GM12878 (cell line): ENCODE measurements around the gene NRXN3. TPM values are rescaled to one million over a fixed set of nuclear protein-coding genes. Genes with fewer than 3 reads are reported as not detected.

Experiments used
- ATAC-seq: fragments of 200-7000 bp; cut with Tn5 transposase; 3 replicates; pipeline ENCODE4 v1.9.1; 2020; ENCODE audit warnings: mild to moderate bottlenecking, moderate library complexity
- BruUV-seq: library from RNA; stranded (reverse); fragments of 400-500 nt; replicated peaks from 2 replicates; lab custom pipeline; 2021; lab: Mats Ljungman, UMichigan
- CTCF ChIA-PET: fragments of 300-600 bp; sonication (Branson Sonifier 250); formaldehyde crosslinking; extraction: SDS; loops from one replicate; lab custom pipeline; 2021; ENCODE audit warnings: inconsistent platforms; lab: Yijun Ruan, JAX
- POLR2A ChIA-PET: fragments of 350-600 bp; formaldehyde crosslinking; extraction: SDS; loops from one replicate; lab custom pipeline; 2021; ENCODE audit warnings: inconsistent platforms; lab: Charles Lee
- RAD21 ChIA-PET: fragments of 300-600 bp; sonication (Branson Sonifier 250); formaldehyde crosslinking; loops from one replicate; lab custom pipeline; 2023; ENCODE audit warnings: antibody characterized with exemption; ENCODE audit not compliant: unreplicated experiment; lab: Charles Lee
- SMC1A ChIA-PET: fragments of 300-600 bp; sonication (Branson Sonifier 250); formaldehyde crosslinking; loops from one replicate; lab custom pipeline; 2023; ENCODE audit not compliant: unreplicated experiment, uncharacterized antibody; lab: Charles Lee
- DNase-seq: peaks from one replicate; pipeline ENCODE4 v3.0.0-alpha.2; 2011; ENCODE audit warnings: low read depth, low spot score
- FAIRE-seq: peaks from 3 replicates; lab custom pipeline; 2011; peaks lifted over from hg19 to GRCh38; lab: Jason Lieb, UNC
- H2AFZ ChIP-seq: 2 replicates; pipeline ENCODE4 v1.6.0; 2011; ENCODE audit warnings: low read depth, low read length, control low read depth; ENCODE audit not compliant: control insufficient read depth
- H3K27ac ChIP-seq: 2 replicates; pipeline ENCODE4 v1.5.1; 2011; ENCODE audit warnings: control low read depth; ENCODE audit not compliant: control insufficient read depth, insufficient read depth
- H3K27me3 ChIP-seq, 2 experiments: replicated peaks in 1 of 2; 2 replicates each; pipeline versions ENCODE4 v1.6.0 to v1.6.1; 2011; ENCODE audit warnings: low read length in 1 of 2; ENCODE audit not compliant: control insufficient read depth in 2 of 2, insufficient read depth in 2 of 2
- H3K36me3 ChIP-seq, 2 experiments: 2 replicates each; pipeline ENCODE4 v1.5.1; 2011; ENCODE audit warnings: low read length in 1 of 2; ENCODE audit not compliant: control insufficient read depth in 2 of 2, insufficient read depth in 2 of 2
- H3K4me1 ChIP-seq: 2 replicates; pipeline ENCODE4 v1.6.1; 2011; ENCODE audit warnings: mild to moderate bottlenecking, low read length, moderate library complexity, mixed read lengths; ENCODE audit not compliant: control insufficient read depth, insufficient read depth
- H3K4me2 ChIP-seq: 2 replicates; pipeline ENCODE4 v1.6.0; 2011; ENCODE audit warnings: control low read depth; ENCODE audit not compliant: control insufficient read depth, insufficient read depth
- H3K4me3 ChIP-seq: fragments of 200-600 bp; sonication (generic); 2 replicates; pipeline ENCODE4 v1.5.1; 2016
- H3K79me2 ChIP-seq: 2 replicates; pipeline ENCODE4 v1.6.0; 2011; ENCODE audit warnings: low read length; ENCODE audit not compliant: control insufficient read depth, insufficient read depth
- H3K9ac ChIP-seq: 2 replicates; pipeline ENCODE4 v1.8.0; 2011; ENCODE audit warnings: low read length, control low read depth, mixed read lengths; ENCODE audit not compliant: control insufficient read depth, insufficient read depth
- H3K9me3 ChIP-seq: replicated peaks from 3 replicates; pipeline ENCODE4 v1.5.1; 2011; ENCODE audit warnings: mild to moderate bottlenecking, low read length; ENCODE audit not compliant: control insufficient read depth, insufficient read depth
- H4K20me1 ChIP-seq: 2 replicates; pipeline ENCODE4 v1.6.0; 2011; ENCODE audit not compliant: control insufficient read depth, insufficient read depth
- BCLAF1 ChIP-seq: fragments of 450-650 bp; IDR thresholded peaks from 2 replicates; pipeline ENCODE4 v1.6.1; 2017; ENCODE audit warnings: antibody characterized with exemption, mild to moderate bottlenecking, moderate library complexity
- IRF3 ChIP-seq: fragments of 450-650 bp; IDR thresholded peaks from 2 replicates; pipeline ENCODE4 v1.6.1; 2014; ENCODE audit warnings: mild to moderate bottlenecking
- SUPT20H ChIP-seq: IDR thresholded peaks from 2 replicates; pipeline ENCODE4 v1.6.1; 2011; ENCODE audit warnings: low read depth, mild to moderate bottlenecking, low read length, moderate library complexity, borderline replicate concordance; ENCODE audit not compliant: control insufficient read depth
- ZNF24 ChIP-seq: fragments of 450-650 bp; IDR thresholded peaks from 2 replicates; pipeline ENCODE4 v1.6.1; 2017; ENCODE audit warnings: antibody characterized with exemption, mild to moderate bottlenecking
- WGBS: methylation state at CpG from one replicate; pipeline ENCODE4 v1.1.6; 2016; ENCODE audit warnings: low lambda C conversion rate; ENCODE audit not compliant: insufficient replicate concordance, insufficient coverage; ENCODE audit errors: missing lambda C conversion rate; 5-methylcytosine and 5-hydroxymethylcytosine counted together
- in situ Hi-C: fragments of 300-500 bp; cut with MboI; formaldehyde crosslinking; loops from 9 replicates; pipeline ENCODE4 v1.14.3; 2018; ENCODE audit warnings: mixed read lengths
- intact Hi-C: fragments of 100-400 bp; cut with micrococcal nuclease; formaldehyde crosslinking; loops from one replicate; pipeline ENCODE4 v1.14.2; 2022; ENCODE audit not compliant: unreplicated experiment
- polyA plus RNA-seq, 11 experiments: library from polyadenylated mRNA; depleted of rRNA in 4 of 11; unstranded in 6 of 11; stranded (reverse) in 5 of 11; fragments of >200 nt; fragmentation: Nextera tagmentation in 4 of 11; fragmentation: Illumina TruSeq in 1 of 11; extraction: Ambion mirVana in 4 of 11; extraction: Trizol in 1 of 11; gene quantifications; 1 replicate in 1 of 11; 2 replicates in 10 of 11; pipeline versions ENCODE4 v1.2.1 to v1.2.3, GENCODE V29; 2011 to 2016; ENCODE audit warnings: inconsistent platforms in 2 of 11, missing spikeins in 2 of 11, low read depth in 1 of 11
- total RNA-seq, 4 experiments: library from RNA; depleted of rRNA in 3 of 4; stranded (reverse); fragments of >200 nt in 3 of 4; fragmentation: Illumina TruSeq in 1 of 4; extraction: Trizol in 1 of 4; gene quantifications; 2 replicates each; pipeline versions ENCODE4 v1.2.1 to v1.2.3, GENCODE V29; 2013 to 2021

NRXN3 gene
- total and polyA plus RNA-seq, 10 of the 15 experiments (the other 5 are each of a cell fraction or from before 2014, with no cell fraction given), result 0.52 to 3.3 (median 1.4) TPM

- no peak overlapping the region for H3K27ac ChIP-seq
- POLR2A ChIA-PET, result no interaction called here
- TF ChIP-seq BCLAF1 (no peak), IRF3 (no peak), SUPT20H (no peak), ZNF24 (no peak)
- TF ChIP-seq, all 136 proteins: peak for 0
- CTCF ChIA-PET, result no interaction called here
- WGBS, result 25% methylated on average over 3 of the region's 3 CpGs
- RAD21 ChIA-PET, result no interaction called here
- H3K4me2 ChIP-seq, result no peak overlapping the region
- no peak overlapping the region for H3K9ac ChIP-seq
- no peaks in the 10 kb centered on the region for H4K20me1 ChIP-seq
- ATAC-seq (no peak), FAIRE-seq (no peak), DNase-seq (no peak)
- H3K36me3 ChIP-seq, result no peaks in the 10 kb centered on the region
- no peaks in the 10 kb centered on the region for H3K79me2 ChIP-seq
- no peak overlapping the region for H3K4me3 ChIP-seq
- H3K9me3 ChIP-seq, result no peaks in the 10 kb centered on the region
- in situ Hi-C loops (no loop called here), intact Hi-C loops (no loop called here)
- SMC1A ChIA-PET, result interaction anchor here (0.7 kb wide), 1 partner anchor 60 kb away, joined by 3 read pairs; no protein-coding TSS in a partner anchor
- BruUV-seq, result no TSS peak
- H3K4me1 ChIP-seq, result no peaks in the 10 kb centered on the region
- no peaks in the 10 kb centered on the region for H3K27me3 ChIP-seq
- H2AFZ ChIP-seq, result no peak overlapping the region
Measured at GRCh38 chr14:79562185-79562584, 1392.0 kb downstream of the NRXN3 start.
